NCI-H2029 (cell line): ENCODE measurements around the gene JAM3.
"Not testable (repeated sequence)": the region's sequence is repeated elsewhere in the genome, so short reads cannot be mapped to it uniquely, and the experiment has no call there.

Experiments
- DNase-seq: peaks from one replicate; lab custom pipeline; 2025; lab: John Stamatoyannopoulos, UW

Gene JAM3

DNA sequence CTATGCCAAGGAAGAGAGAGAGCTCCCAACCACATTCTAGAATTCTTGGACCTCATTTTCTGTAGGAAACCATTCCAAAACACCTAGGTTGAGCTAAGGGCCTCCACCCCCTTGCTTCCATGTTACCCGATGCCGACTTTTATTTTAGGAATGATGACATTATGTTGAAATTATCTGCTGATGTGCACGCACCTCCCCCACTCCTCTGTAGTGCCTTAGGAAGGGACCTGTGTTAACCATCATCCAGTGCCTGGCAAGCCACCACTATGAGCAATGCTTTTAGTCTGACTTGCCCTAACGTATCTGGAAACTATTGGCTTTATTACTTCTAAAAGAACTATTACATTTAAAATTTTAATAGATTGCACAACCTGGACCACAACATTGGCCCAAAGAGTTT is 112.8 kb downstream of the JAM3 start:
- no peak for DNase-seq

DNA sequence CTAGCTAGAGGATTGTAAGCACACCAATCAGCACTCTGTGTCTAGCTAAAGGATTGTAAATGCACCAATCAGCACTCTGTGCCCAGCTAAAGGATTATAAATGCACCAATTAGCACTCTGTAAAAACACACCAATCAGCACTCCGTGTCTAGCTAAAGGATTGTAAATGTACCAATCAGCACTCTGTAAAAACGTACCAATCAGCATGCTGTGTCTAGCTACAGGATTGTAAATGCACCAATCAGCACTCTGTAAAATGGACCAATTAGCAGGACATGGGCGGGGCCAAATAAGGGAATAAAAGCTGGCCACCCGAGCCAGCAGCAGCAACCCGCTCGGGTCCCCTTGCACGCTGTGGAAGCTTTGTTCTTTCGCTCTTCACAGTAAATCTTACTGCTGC is 119.2 kb downstream of the JAM3 start:
- not testable (repeated sequence) for DNase-seq

DNA sequence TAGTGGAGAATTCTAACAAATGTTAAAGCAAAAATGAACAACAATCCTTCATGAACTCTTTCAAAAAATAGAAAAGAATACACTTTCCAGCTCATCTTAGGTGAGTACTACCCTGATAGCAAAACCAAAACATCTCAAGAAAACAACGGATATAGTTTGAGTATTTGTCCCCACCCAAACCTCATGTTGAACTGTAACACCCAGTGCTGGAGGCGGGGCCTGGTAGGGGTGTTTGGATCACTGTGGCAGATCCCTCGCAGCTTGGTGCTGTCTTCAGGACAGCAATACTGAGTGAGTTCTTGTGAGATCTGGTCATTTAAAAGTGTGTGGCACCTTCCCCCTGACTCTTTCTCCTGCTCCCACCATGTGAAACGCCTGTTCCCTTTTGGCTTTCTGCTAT is 127.9 kb downstream of the JAM3 start:
- no peak for DNase-seq

DNA sequence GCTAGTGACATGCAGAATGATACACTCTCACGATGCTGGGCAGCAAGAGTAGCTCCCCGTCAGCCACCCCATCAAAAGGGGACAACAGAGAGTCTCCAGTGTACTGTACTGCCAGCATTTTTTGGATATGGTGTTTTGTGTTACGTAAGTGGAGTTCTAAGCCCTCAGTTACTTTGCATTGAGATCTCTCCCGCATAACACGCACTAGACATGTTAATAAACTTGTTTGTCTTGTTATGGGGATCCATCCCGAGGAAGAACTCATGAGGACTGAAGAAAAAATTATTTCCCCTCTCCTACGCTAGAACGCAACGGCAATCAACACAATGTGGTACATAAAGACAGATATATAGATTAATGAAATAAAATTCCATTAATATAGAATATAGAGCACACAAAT is 130.7 kb downstream of the JAM3 start:
- no peak for DNase-seq

DNA sequence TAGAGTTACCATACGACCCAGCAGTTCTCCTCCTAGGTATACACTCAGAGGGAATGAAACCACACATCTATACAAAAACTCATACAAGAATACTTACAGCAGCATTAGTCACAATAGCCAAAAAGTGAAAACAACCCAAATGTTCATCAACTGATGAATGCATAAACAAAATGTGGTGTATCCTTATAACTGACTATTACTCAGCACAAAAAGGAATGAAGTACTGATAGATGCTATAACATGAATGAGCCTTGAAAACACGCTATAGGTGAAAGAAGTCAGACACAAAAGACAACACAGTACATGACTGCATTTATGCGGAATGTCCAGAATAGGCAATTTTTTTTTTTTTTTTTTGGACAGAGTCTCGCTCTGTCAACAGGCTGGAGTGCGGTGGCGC is 131.8 kb downstream of the JAM3 start:
- DNase-seq, result no peak
